AG09319 (cell line): Measurements from ENCODE around the gene DONSON.
A peak's percentile ranks its signal among the peaks of the same experiment; 100 is the strongest.

Source experiments
- DNase-seq: peaks from one replicate; pipeline ENCODE4 v3.0.0-alpha.2; 2010; ENCODE audit warnings: low read depth; ENCODE audit errors: extremely low read depth
- TF ChIP-seq, protein P1 (sequence below): IDR thresholded peaks from 2 replicates; pipeline ENCODE4 v1.5.1; 2011; ENCODE audit warnings: low read depth, mild to moderate bottlenecking, inconsistent platforms, low read length, moderate library complexity

The DONSON gene

DNA sequence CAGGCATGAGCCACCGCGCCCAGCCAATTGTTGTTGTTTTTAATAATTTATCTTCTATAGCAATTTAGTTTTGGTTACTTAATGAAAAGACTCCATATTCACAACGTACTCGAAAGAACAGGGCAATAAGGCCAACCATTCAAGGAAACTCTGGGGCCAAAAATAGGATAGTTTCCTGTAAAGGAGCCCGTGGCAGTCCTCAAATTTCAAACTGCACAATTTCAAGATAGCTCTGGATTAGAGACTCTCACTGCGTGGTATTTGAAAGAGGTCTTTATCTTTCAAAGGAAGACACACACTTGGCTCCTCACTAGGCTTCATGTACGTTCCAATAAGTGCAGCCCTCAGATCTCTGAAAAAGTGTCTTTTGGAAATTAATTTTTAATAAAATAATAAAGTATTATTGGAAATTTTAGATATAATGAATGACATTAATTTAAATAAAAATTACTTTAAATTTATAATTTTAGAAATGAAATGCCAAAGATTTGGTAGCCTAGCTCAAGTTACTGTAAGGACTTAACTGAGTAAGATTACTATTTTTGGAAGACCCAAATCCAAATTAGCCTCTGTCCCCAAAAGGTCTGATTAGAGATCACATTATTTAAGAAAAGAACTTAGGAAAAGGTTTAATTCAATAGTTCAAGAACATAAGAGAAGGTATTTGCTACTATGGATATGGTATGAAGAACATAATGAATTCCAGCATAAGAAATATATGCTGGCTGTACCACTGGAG lies 22.7 kb upstream of the DONSON start:
- no peak for DNase-seq
- TF ChIP-seq, protein P1, sequence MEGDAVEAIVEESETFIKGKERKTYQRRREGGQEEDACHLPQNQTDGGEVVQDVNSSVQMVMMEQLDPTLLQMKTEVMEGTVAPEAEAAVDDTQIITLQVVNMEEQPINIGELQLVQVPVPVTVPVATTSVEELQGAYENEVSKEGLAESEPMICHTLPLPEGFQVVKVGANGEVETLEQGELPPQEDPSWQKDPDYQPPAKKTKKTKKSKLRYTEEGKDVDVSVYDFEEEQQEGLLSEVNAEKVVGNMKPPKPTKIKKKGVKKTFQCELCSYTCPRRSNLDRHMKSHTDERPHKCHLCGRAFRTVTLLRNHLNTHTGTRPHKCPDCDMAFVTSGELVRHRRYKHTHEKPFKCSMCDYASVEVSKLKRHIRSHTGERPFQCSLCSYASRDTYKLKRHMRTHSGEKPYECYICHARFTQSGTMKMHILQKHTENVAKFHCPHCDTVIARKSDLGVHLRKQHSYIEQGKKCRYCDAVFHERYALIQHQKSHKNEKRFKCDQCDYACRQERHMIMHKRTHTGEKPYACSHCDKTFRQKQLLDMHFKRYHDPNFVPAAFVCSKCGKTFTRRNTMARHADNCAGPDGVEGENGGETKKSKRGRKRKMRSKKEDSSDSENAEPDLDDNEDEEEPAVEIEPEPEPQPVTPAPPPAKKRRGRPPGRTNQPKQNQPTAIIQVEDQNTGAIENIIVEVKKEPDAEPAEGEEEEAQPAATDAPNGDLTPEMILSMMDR, result no peak

- DNase-seq, result no peak
- TF ChIP-seq, protein P1, result no peak
Observed at GRCh38 chr21:33608559-33608958, 20.1 kb upstream of the DONSON start.

GRCh38 chr21:33598051-33598450 lies 9.6 kb upstream of the DONSON start:
- DNase-seq, result no peak
- TF ChIP-seq, protein P1, result no peak

- no peak for DNase-seq
- TF ChIP-seq, protein P1, result no peak
Observed at GRCh38 chr21:33587792-33588484, 546 bp downstream of the DONSON start.

DNA sequence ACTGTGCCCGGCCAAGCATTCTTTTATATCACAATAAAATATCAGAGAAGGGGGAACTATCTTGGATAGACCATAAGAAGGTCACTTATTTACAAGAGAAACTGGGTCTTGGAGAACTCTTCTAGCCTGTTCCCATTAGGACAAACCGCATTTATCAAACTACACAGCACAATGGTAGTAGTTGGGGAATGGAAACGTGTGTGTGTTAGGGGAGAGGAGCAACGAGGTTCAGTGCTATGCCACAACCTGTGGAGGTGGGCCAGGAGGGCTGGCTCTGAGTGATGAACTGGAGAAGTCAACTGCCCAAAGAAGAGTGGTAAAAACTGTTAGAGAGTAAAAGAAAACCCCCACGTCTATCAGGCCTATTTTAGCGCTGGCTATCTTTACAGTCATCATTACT lies 1.6 kb downstream of the DONSON start:
- DNase-seq, result no peak
- TF ChIP-seq, protein P1, result no peak

GRCh38 chr21:33584455-33584854 lies 4.0 kb downstream of the DONSON start:
- TF ChIP-seq, protein P1, result no peak
- DNase-seq, result no peak

DNA sequence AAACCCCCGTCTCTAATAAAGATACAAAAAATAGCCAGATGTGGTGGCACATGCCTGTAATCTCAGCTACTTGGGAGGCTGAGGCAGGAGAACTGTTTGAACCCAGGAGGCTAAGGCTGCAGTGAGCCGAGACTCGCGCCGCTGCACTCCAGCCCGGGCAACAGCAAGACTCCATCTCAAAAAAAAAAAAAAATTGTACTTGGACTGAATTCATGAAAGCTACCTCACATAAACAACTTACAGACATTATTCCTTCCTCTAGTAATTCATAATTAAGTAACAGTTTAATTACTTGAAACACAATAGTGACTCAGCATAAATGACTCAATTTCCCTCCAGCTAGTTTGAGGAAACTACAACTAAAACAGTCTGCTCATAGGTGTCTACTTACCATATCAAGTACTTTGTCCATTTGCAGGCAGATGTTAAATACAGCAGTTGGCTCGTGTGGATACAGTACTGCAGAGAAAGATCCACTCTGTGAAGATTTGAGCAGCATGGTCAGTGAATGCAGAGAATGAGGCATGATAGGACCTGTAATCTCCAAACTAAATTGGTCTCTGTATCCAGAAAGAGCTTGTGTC lies 9.4 kb downstream of the DONSON start:
- DNase-seq, result peak; percentile 16
- TF ChIP-seq, protein P1, result no peak
